NCI-H2196 treated with DMSO at 0.1 percent for 48 hours (cell line): ENCODE data around the gene NTHL1.

Experiments used
- DNase-seq: peaks from one replicate; lab custom pipeline; 2025; ENCODE audit not compliant: unreplicated experiment; lab: John Stamatoyannopoulos, UW

NTHL1 gene

GRCh38 chr16:1998360-1998835 is 49.2 kb downstream of the NTHL1 start:
- DNase-seq, result no peak

GRCh38 chr16:1997494-1998359 is 49.9 kb downstream of the NTHL1 start:
- DNase-seq, result no peak

GRCh38 chr16:1993731-1994131 is 53.9 kb downstream of the NTHL1 start:
- peak; percentile 30 for DNase-seq

- no peak for DNase-seq
Observed at GRCh38 chr16:1992704-1993317, 54.8 kb downstream of the NTHL1 start.

GRCh38 chr16:1991948-1992703 is 55.5 kb downstream of the NTHL1 start:
- DNase-seq, result no peak

GRCh38 chr16:1991588-1991947 is 56.1 kb downstream of the NTHL1 start:
- no peak for DNase-seq

- DNase-seq, result no peak
Observed at GRCh38 chr16:1991135-1991551, 56.5 kb downstream of the NTHL1 start.

GRCh38 chr16:1990351-1991134 is 57.1 kb downstream of the NTHL1 start:
- peak; percentile 36 for DNase-seq

GRCh38 chr16:1990101-1990350 is 57.6 kb downstream of the NTHL1 start:
- no peak for DNase-seq
